ENCODE results near the gene MSANTD3.

MSANTD3 gene

DNA sequence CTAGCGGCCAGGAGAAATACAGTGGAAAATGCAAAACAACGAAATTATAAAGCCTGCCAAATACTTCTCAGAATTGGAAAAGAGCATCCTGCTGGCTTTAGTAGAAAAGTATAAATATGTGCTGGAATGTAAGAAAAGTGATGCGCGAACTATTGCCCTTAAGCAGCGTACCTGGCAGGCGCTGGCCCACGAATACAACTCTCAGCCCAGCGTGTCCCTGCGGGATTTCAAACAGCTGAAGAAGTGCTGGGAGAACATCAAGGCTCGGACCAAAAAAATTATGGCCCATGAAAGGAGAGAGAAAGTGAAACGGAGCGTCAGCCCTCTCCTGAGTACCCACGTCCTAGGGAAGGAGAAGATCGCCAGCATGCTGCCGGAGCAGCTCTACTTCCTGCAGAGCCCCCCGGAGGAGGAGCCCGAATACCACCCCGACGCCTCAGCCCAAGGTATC is 15.0 kb downstream of the MSANTD3 start:
- H3K9me3 ChIP-seq (ENCODE audit: control insufficient read depth in 5 of 5, low read length in 5 of 5) = no peaks in the 10 kb centered on the region
- H3K4me1 ChIP-seq (ENCODE audit: control insufficient read depth in 5 of 5, insufficient read depth in 5 of 5, low read length in 5 of 5) = peaks cover 0 to 7% (median 0%) of the 10 kb centered on the region in 5 donors
- H3K27ac ChIP-seq (ENCODE audit: low read depth, low read length) = no peak overlapping the region
- peaks cover 0 to 4% (median 0%) of the 10 kb centered on the region in 5 donors for H3K36me3 ChIP-seq (ENCODE audit: control insufficient read depth in 5 of 5, insufficient read depth in 5 of 5, low read length in 5 of 5)
- no peak overlapping the region for H3K4me3 ChIP-seq (ENCODE audit: low read depth in 1 of 5, low read length in 5 of 5)
- no peaks in the 10 kb centered on the region for H3K27me3 ChIP-seq (ENCODE audit: control insufficient read depth in 5 of 5, insufficient read depth in 4 of 5, low read length in 5 of 5)
- no peak overlapping the region for H3K9ac ChIP-seq (ENCODE audit: low read length in 5 of 5)

GRCh38 chr9:100443781-100444768 is 17.1 kb downstream of the MSANTD3 start:
- H3K36me3 ChIP-seq (ENCODE audit: control insufficient read depth in 5 of 5, insufficient read depth in 5 of 5, low read length in 5 of 5) = peaks cover 0 to 9% (median 3%) of the 10 kb centered on the region in 5 donors
- no peaks in the 10 kb centered on the region for H3K9me3 ChIP-seq (ENCODE audit: control insufficient read depth in 5 of 5, low read length in 5 of 5)
- no peak overlapping the region for H3K9ac ChIP-seq (ENCODE audit: low read length in 5 of 5)
- H3K27ac ChIP-seq (ENCODE audit: low read depth, low read length) = no peak overlapping the region
- no peak overlapping the region for H3K4me3 ChIP-seq (ENCODE audit: low read depth in 1 of 5, low read length in 5 of 5)
- H3K4me1 ChIP-seq (ENCODE audit: control insufficient read depth in 5 of 5, insufficient read depth in 5 of 5, low read length in 5 of 5) = peaks cover 0 to 5% (median 0%) of the 10 kb centered on the region in 5 donors
- H3K27me3 ChIP-seq (ENCODE audit: control insufficient read depth in 5 of 5, insufficient read depth in 4 of 5, low read length in 5 of 5) = no peaks in the 10 kb centered on the region

- no peak overlapping the region for H3K4me3 ChIP-seq (ENCODE audit: low read depth in 1 of 5, low read length in 5 of 5)
- no peaks in the 10 kb centered on the region for H3K9me3 ChIP-seq (ENCODE audit: control insufficient read depth in 5 of 5, low read length in 5 of 5)
- peaks cover 0 to 1% (median 0%) of the 10 kb centered on the region in 5 donors for H3K4me1 ChIP-seq (ENCODE audit: control insufficient read depth in 5 of 5, insufficient read depth in 5 of 5, low read length in 5 of 5)
- no peak overlapping the region for H3K27ac ChIP-seq (ENCODE audit: low read depth, low read length)
- H3K36me3 ChIP-seq (ENCODE audit: control insufficient read depth in 5 of 5, insufficient read depth in 5 of 5, low read length in 5 of 5) = peaks cover 0 to 9% (median 6%) of the 10 kb centered on the region in 5 donors
- H3K9ac ChIP-seq (ENCODE audit: low read length in 5 of 5) = no peak overlapping the region
- no peaks in the 10 kb centered on the region for H3K27me3 ChIP-seq (ENCODE audit: control insufficient read depth in 5 of 5, insufficient read depth in 4 of 5, low read length in 5 of 5)
Measured at GRCh38 chr9:100445161-100445902, 18.4 kb downstream of the MSANTD3 start.

GRCh38 chr9:100445903-100446549 is 19.1 kb downstream of the MSANTD3 start:
- no peaks in the 10 kb centered on the region for H3K4me1 ChIP-seq (ENCODE audit: control insufficient read depth in 5 of 5, insufficient read depth in 5 of 5, low read length in 5 of 5)
- H3K27ac ChIP-seq (ENCODE audit: low read depth, low read length) = no peak overlapping the region
- H3K9ac ChIP-seq (ENCODE audit: low read length in 5 of 5) = no peak overlapping the region
- H3K9me3 ChIP-seq (ENCODE audit: control insufficient read depth in 5 of 5, low read length in 5 of 5) = no peaks in the 10 kb centered on the region
- H3K36me3 ChIP-seq (ENCODE audit: control insufficient read depth in 5 of 5, insufficient read depth in 5 of 5, low read length in 5 of 5) = peaks cover 3 to 13% (median 12%) of the 10 kb centered on the region in 5 donors
- no peak overlapping the region for H3K4me3 ChIP-seq (ENCODE audit: low read depth in 1 of 5, low read length in 5 of 5)
- H3K27me3 ChIP-seq (ENCODE audit: control insufficient read depth in 5 of 5, insufficient read depth in 4 of 5, low read length in 5 of 5) = no peaks in the 10 kb centered on the region

DNA sequence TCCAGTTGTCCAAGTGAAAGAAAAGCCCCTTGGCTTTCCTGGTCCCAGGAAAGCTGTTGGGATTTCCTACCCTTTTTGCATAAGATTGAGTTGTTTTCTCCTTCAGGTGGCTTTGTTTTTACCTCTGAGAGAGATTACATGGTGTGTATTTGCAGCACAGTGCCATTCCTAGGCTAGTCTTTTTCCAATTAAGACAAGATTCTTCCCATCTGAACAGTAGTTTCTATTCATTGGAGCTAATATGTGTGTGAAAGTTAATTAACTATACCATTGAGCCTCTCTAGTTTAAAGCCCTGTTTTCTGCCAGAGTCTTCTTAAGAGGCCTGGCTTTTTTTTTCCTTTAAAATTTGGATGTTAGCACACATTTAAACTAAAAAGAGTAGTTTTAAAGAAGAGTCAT is 20.1 kb downstream of the MSANTD3 start:
- no peaks in the 10 kb centered on the region for H3K4me1 ChIP-seq (ENCODE audit: control insufficient read depth in 5 of 5, insufficient read depth in 5 of 5, low read length in 5 of 5)
- H3K36me3 ChIP-seq (ENCODE audit: control insufficient read depth in 5 of 5, insufficient read depth in 5 of 5, low read length in 5 of 5) = peaks cover 4 to 22% (median 14%) of the 10 kb centered on the region in 5 donors
- no peak overlapping the region for H3K9ac ChIP-seq (ENCODE audit: low read length in 5 of 5)
- no peak overlapping the region for H3K4me3 ChIP-seq (ENCODE audit: low read depth in 1 of 5, low read length in 5 of 5)
- H3K27ac ChIP-seq (ENCODE audit: low read depth, low read length) = no peak overlapping the region
- no peaks in the 10 kb centered on the region for H3K9me3 ChIP-seq (ENCODE audit: control insufficient read depth in 5 of 5, low read length in 5 of 5)
- no peaks in the 10 kb centered on the region for H3K27me3 ChIP-seq (ENCODE audit: control insufficient read depth in 5 of 5, insufficient read depth in 4 of 5, low read length in 5 of 5)

- no peaks in the 10 kb centered on the region for H3K4me1 ChIP-seq (ENCODE audit: control insufficient read depth in 5 of 5, insufficient read depth in 5 of 5, low read length in 5 of 5)
- H3K36me3 ChIP-seq (ENCODE audit: control insufficient read depth in 5 of 5, insufficient read depth in 5 of 5, low read length in 5 of 5) = peaks cover 4 to 31% (median 19%) of the 10 kb centered on the region in 5 donors
- no peak overlapping the region for H3K4me3 ChIP-seq (ENCODE audit: low read depth in 1 of 5, low read length in 5 of 5)
- no peaks in the 10 kb centered on the region for H3K27me3 ChIP-seq (ENCODE audit: control insufficient read depth in 5 of 5, insufficient read depth in 4 of 5, low read length in 5 of 5)
- H3K9me3 ChIP-seq (ENCODE audit: control insufficient read depth in 5 of 5, low read length in 5 of 5) = peaks cover 0 to 6% (median 0%) of the 10 kb centered on the region in 5 donors
- no peak overlapping the region for H3K27ac ChIP-seq (ENCODE audit: low read depth, low read length)
- H3K9ac ChIP-seq (ENCODE audit: low read length in 5 of 5) = no peak overlapping the region
Measured at GRCh38 chr9:100448266-100448665, 21.3 kb downstream of the MSANTD3 start.

- no peak overlapping the region for H3K9ac ChIP-seq (ENCODE audit: low read length in 5 of 5)
- H3K9me3 ChIP-seq (ENCODE audit: control insufficient read depth in 5 of 5, low read length in 5 of 5) = peaks cover 0 to 7% (median 0%) of the 10 kb centered on the region in 5 donors
- no peaks in the 10 kb centered on the region for H3K27me3 ChIP-seq (ENCODE audit: control insufficient read depth in 5 of 5, insufficient read depth in 4 of 5, low read length in 5 of 5)
- H3K4me3 ChIP-seq (ENCODE audit: low read depth in 1 of 5, low read length in 5 of 5) = no peak overlapping the region
- H3K36me3 ChIP-seq (ENCODE audit: control insufficient read depth in 5 of 5, insufficient read depth in 5 of 5, low read length in 5 of 5) = peaks cover 4 to 27% (median 19%) of the 10 kb centered on the region in 5 donors
- no peak overlapping the region for H3K27ac ChIP-seq (ENCODE audit: low read depth, low read length)
- no peaks in the 10 kb centered on the region for H3K4me1 ChIP-seq (ENCODE audit: control insufficient read depth in 5 of 5, insufficient read depth in 5 of 5, low read length in 5 of 5)
Measured at GRCh38 chr9:100449420-100449819, 22.5 kb downstream of the MSANTD3 start.

GRCh38 chr9:100452894-100453293 is 26.0 kb downstream of the MSANTD3 start:
- Histone ChIP-seq H3K27me3 (ENCODE audit: control insufficient read depth in 5 of 5, insufficient read depth in 4 of 5, low read length in 5 of 5) (no peaks in the 10 kb centered on the region), H3K4me1 (ENCODE audit: control insufficient read depth in 5 of 5, insufficient read depth in 5 of 5, low read length in 5 of 5) (no peaks in the 10 kb centered on the region), H3K27ac (ENCODE audit: low read depth, low read length) (no peak overlapping the region), H3K9ac (ENCODE audit: low read length in 5 of 5) (no peak overlapping the region), H3K36me3 (ENCODE audit: control insufficient read depth in 5 of 5, insufficient read depth in 5 of 5, low read length in 5 of 5) (peaks cover 4 to 27% (median 19%) of the 10 kb centered on the region in 5 donors), H3K9me3 (ENCODE audit: control insufficient read depth in 5 of 5, low read length in 5 of 5) (peaks cover 0 to 7% (median 0%) of the 10 kb centered on the region in 5 donors), H3K4me3 (ENCODE audit: low read depth in 1 of 5, low read length in 5 of 5) (no peak overlapping the region)

- Histone ChIP-seq H3K36me3 (ENCODE audit: control insufficient read depth in 5 of 5, insufficient read depth in 5 of 5, low read length in 5 of 5) (peaks cover 3 to 21% (median 15%) of the 10 kb centered on the region in 5 donors), H3K27me3 (ENCODE audit: control insufficient read depth in 5 of 5, insufficient read depth in 4 of 5, low read length in 5 of 5) (no peaks in the 10 kb centered on the region), H3K9ac (ENCODE audit: low read length in 5 of 5) (no peak overlapping the region), H3K4me3 (ENCODE audit: low read depth in 1 of 5, low read length in 5 of 5) (no peak overlapping the region), H3K4me1 (ENCODE audit: control insufficient read depth in 5 of 5, insufficient read depth in 5 of 5, low read length in 5 of 5) (no peaks in the 10 kb centered on the region), H3K9me3 (ENCODE audit: control insufficient read depth in 5 of 5, low read length in 5 of 5) (peaks cover 0 to 7% (median 0%) of the 10 kb centered on the region in 5 donors), H3K27ac (ENCODE audit: low read depth, low read length) (no peak overlapping the region)
Measured at GRCh38 chr9:100455470-100455869, 28.5 kb downstream of the MSANTD3 start.
